ENCODE measurements around the gene TMEM198. TPM values are rescaled to one million over a fixed set of nuclear protein-coding genes. Genes with fewer than 3 reads are reported as not detected.

TMEM198 gene
- total RNA-seq, 2 donors from 2014 or later = 1.8 to 4.3 TPM

DNA sequence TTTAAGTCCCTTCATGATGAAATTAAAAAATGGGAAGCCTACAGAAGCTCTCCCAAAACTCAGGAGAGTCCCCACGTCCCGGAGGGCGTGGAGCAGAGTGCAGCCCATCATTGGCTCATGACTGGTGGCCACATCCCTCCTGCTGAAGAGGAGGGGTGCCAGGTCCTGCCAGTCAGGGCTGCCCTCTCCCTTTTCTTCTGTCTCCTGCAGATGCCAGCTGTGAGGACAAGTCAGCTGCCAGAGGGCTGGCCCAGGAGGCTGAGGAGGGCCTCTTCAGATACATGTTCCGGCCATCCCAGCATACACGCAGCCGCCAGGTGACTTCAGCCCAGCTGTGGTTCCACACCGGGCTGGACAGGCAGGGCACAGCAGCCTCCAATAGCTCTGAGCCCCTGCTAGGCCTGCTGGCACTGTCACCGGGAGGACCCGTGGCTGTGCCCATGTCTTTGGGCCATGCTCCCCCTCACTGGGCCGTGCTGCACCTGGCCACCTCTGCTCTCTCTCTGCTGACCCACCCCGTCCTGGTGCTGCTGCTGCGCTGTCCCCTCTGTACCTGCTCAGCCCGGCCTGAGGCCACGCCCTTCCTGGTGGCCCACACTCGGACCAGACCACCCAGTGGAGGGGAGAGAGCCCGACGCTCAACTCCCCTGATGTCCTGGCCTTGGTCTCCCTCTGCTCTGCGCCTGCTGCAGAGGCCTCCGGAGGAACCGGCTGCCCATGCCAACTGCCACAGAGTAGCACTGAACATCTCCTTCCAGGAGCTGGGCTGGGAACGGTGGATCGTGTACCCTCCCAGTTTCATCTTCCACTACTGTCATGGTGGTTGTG, 30.9 kb downstream of the TMEM198 start:
- H3K27ac ChIP-seq = peak overlapping the region; percentile 13 to 14
- no peak overlapping the region for H3K4me3 ChIP-seq
- TF ChIP-seq CTCF (IDR thresholded peaks at IDR 0.05) = no peak
- H3K4me1 ChIP-seq = peaks cover 0 to 16% of the 10 kb centered on the region in 2 donors
- no peaks in the 10 kb centered on the region for H3K36me3 ChIP-seq
- H3K27me3 ChIP-seq = no peaks in the 10 kb centered on the region
- H3K9me3 ChIP-seq = no peaks in the 10 kb centered on the region
- DNase-seq (ENCODE audit: low spot score) = no peak

DNA sequence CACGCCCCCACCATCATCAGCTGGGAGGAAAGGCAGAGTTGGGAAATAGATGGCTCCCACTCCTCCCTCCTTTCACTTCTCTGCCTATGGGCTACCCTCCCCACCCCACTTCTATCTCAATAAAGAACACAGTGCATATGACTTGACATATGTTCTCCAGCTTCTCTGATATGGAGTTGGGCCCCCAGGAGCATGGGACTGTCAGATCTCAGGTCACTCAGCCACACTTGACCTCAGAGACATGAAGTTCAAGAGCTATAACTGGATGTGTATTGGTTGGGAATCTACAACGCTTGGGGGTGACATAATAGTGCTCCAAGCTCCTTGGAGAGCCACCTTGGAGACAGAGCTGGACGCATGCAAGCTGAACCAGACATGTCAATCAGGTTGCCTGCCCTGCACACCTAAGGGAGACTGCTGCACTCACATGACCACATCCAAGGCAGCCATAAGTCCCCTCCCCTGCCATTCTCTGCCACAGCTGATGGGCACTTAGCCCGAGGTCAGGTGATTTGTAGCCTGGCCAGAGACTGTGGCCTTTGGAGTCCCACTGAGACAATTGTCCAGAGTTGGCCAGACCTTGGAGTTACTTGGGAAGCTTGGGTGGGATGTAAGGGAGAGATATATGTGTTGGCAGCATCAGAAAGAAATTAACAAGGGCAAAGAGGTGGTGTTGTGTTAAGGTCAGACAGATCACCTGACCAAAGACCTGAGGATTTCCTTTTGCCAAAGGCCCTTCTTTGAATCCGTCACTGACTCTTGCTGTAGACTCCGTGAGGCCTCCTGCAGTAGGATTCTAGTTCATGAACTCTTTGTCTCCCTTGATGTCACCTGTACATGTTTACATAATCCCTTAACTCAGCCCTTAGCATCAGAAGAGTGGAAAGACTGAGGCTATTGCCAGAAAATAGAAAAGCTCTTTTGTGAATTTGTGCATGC, 32.0 kb downstream of the TMEM198 start:
- Histone ChIP-seq H3K9me3 (no peaks in the 10 kb centered on the region), H3K4me1 (peaks cover 0 to 10% of the 10 kb centered on the region in 2 donors), H3K27me3 (no peaks in the 10 kb centered on the region), H3K27ac (no peak overlapping the region), H3K36me3 (no peaks in the 10 kb centered on the region), H3K4me3 (no peak overlapping the region)
- DNase-seq (ENCODE audit: low spot score) = no peak
- TF ChIP-seq CTCF (IDR thresholded peaks at IDR 0.05) = no peak

GRCh38 chr2:219576505-219577388, 32.9 kb downstream of the TMEM198 start:
- no peaks in the 10 kb centered on the region for H3K27me3 ChIP-seq

DNA sequence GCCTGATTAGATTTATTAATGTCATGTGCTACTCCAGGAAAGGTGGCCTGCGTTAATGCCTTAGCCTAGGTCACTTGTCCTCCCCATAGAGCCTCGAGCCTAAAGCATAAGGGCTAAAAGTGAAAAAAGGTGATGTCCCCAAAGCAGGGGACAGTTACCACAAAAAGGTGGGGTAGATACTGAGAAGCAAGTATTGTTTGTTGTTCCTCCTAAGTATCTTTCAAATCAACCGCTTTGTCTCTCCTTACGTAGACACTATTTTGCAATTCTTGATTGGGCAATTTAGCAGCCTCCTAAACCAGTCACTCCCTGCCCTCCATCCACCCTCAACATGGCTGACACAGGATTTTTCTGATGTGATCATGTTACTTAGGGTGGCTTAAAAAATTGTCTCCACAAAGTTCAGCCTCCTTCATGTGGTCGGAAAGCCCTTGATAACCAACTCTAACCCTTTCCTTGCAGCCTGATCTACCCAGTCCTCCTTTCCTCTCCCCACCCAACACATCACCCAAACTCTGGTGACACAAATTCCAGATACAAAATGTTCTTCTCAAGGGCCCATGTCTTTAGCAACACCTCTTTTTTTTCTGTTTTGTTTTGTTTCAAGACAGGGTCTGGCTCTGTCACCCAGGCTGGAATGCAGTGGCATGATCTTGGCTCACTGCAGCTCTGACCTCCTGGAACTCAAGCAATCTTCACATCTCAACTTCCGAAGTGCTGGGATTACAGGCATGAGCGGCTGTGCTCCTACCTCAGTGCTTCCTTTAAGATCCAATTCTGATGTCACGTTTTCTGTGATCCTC, 35.2 kb downstream of the TMEM198 start:
- DNase-seq (ENCODE audit: low spot score) = no peak
- Histone ChIP-seq H3K27me3 (no peaks in the 10 kb centered on the region), H3K9me3 (no peaks in the 10 kb centered on the region), H3K36me3 (no peaks in the 10 kb centered on the region), H3K27ac (peak overlapping the region in 1 of 2 donors; percentile 7), H3K4me3 (no peak overlapping the region), H3K4me1 (no peaks in the 10 kb centered on the region)
- no peak for TF ChIP-seq CTCF (IDR thresholded peaks at IDR 0.05)

More at GRCh38 chr2:219576505-219577388, 32.9 kb downstream of the TMEM198 start:
- no peak for DNase-seq (ENCODE audit: low spot score)
- no peaks in the 10 kb centered on the region for H3K36me3 ChIP-seq
- no peak overlapping the region for H3K4me3 ChIP-seq
- no peak overlapping the region for H3K27ac ChIP-seq
- H3K9me3 ChIP-seq = no peaks in the 10 kb centered on the region
- peaks cover 0 to 6% of the 10 kb centered on the region in 2 donors for H3K4me1 ChIP-seq
- no peak for TF ChIP-seq CTCF (IDR thresholded peaks at IDR 0.05)
